ENCODE results near the gene CTSV. TPM values are rescaled to one million over a fixed set of nuclear protein-coding genes. Genes with fewer than 3 reads are reported as not detected.
A peak's percentile ranks its signal among the peaks of the same experiment; 100 is the strongest.
"Not testable (repeated sequence)": the region's sequence is repeated elsewhere in the genome, so short reads cannot be mapped to it uniquely, and the experiment has no call there.

The CTSV gene
- total RNA-seq, 1 donor from 2014 or later = 0.31 TPM

- peak; percentile 1 for DNase-seq (ENCODE audit: low spot score)
- Mint-ChIP-seq H3K27ac (peak overlapping the region; percentile 93), H3K4me3 (peak overlapping the region; percentile 90)
Measured at GRCh38 chr9:97012617-97013016, 26.3 kb downstream of the CTSV start.

GRCh38 chr9:97002195-97002594, 36.7 kb downstream of the CTSV start:
- intact Hi-C loops (cut with micrococcal nuclease); H3K4me3 Mint-ChIP-seq; DNase-seq (ENCODE audit: low spot score); H3K36me3 Mint-ChIP-seq (ENCODE audit: low read depth); H3K9me3 Mint-ChIP-seq; H3K27ac Mint-ChIP-seq; H3K27me3 Mint-ChIP-seq (ENCODE audit: insufficient read depth): not testable (repeated sequence)
- peaks cover 33% of the 10 kb centered on the region for H3K4me1 Mint-ChIP-seq (ENCODE audit: low read depth)

More at GRCh38 chr9:97012617-97013016, 26.3 kb downstream of the CTSV start:
- H3K4me1 Mint-ChIP-seq (ENCODE audit: low read depth); H3K27me3 Mint-ChIP-seq (ENCODE audit: insufficient read depth); H3K9me3 Mint-ChIP-seq; H3K36me3 Mint-ChIP-seq (ENCODE audit: low read depth): not testable (repeated sequence)
- intact Hi-C loops (cut with micrococcal nuclease) = loop anchor here (2.0 to 5.0 kb wide), 2 partner anchors 26 to 155 kb away; partner anchors contain the start of gene CTSV

GRCh38 chr9:97001338-97001737, 37.6 kb downstream of the CTSV start:
- peaks cover 33% of the 10 kb centered on the region for H3K4me1 Mint-ChIP-seq (ENCODE audit: low read depth)

GRCh38 chr9:97000139-97000787, 38.7 kb downstream of the CTSV start:
- intact Hi-C loops (cut with micrococcal nuclease) = not testable (repeated sequence)
- peak overlapping the region; percentile 47 for H3K27ac Mint-ChIP-seq

More at GRCh38 chr9:97001338-97001737, 37.6 kb downstream of the CTSV start:
- H3K27ac Mint-ChIP-seq; H3K4me3 Mint-ChIP-seq; intact Hi-C loops (cut with micrococcal nuclease); H3K9me3 Mint-ChIP-seq; H3K36me3 Mint-ChIP-seq (ENCODE audit: low read depth); H3K27me3 Mint-ChIP-seq (ENCODE audit: insufficient read depth); DNase-seq (ENCODE audit: low spot score): not testable (repeated sequence)

GRCh38 chr9:96999733-97000132, 39.2 kb downstream of the CTSV start:
- H3K36me3 Mint-ChIP-seq (ENCODE audit: low read depth); intact Hi-C loops (cut with micrococcal nuclease); H3K4me3 Mint-ChIP-seq; H3K9me3 Mint-ChIP-seq; H3K27me3 Mint-ChIP-seq (ENCODE audit: insufficient read depth); H3K27ac Mint-ChIP-seq; DNase-seq (ENCODE audit: low spot score): not testable (repeated sequence)
- peaks cover 33% of the 10 kb centered on the region for H3K4me1 Mint-ChIP-seq (ENCODE audit: low read depth)

More at GRCh38 chr9:97000139-97000787, 38.7 kb downstream of the CTSV start:
- H3K4me1 Mint-ChIP-seq (ENCODE audit: low read depth) = peaks cover 33% of the 10 kb centered on the region
- H3K36me3 Mint-ChIP-seq (ENCODE audit: low read depth); H3K9me3 Mint-ChIP-seq; DNase-seq (ENCODE audit: low spot score); H3K4me3 Mint-ChIP-seq; H3K27me3 Mint-ChIP-seq (ENCODE audit: insufficient read depth): not testable (repeated sequence)

GRCh38 chr9:96997009-96997701, 41.8 kb downstream of the CTSV start:
- H3K4me1 Mint-ChIP-seq (ENCODE audit: low read depth) = peaks cover 27% of the 10 kb centered on the region
- H3K27me3 Mint-ChIP-seq (ENCODE audit: insufficient read depth); H3K36me3 Mint-ChIP-seq (ENCODE audit: low read depth); H3K9me3 Mint-ChIP-seq; intact Hi-C loops (cut with micrococcal nuclease); H3K27ac Mint-ChIP-seq; DNase-seq (ENCODE audit: low spot score); H3K4me3 Mint-ChIP-seq: not testable (repeated sequence)

GRCh38 chr9:96994531-96995016, 44.4 kb downstream of the CTSV start:
- H3K36me3 Mint-ChIP-seq (ENCODE audit: low read depth); H3K4me3 Mint-ChIP-seq; DNase-seq (ENCODE audit: low spot score); H3K9me3 Mint-ChIP-seq; intact Hi-C loops (cut with micrococcal nuclease); H3K27ac Mint-ChIP-seq; H3K27me3 Mint-ChIP-seq (ENCODE audit: insufficient read depth): not testable (repeated sequence)
- peaks cover 12% of the 10 kb centered on the region for H3K4me1 Mint-ChIP-seq (ENCODE audit: low read depth)

GRCh38 chr9:96992303-96992702, 46.6 kb downstream of the CTSV start:
- H3K4me1 Mint-ChIP-seq (ENCODE audit: low read depth) = peaks cover 11% of the 10 kb centered on the region
- H3K27me3 Mint-ChIP-seq (ENCODE audit: insufficient read depth); H3K9me3 Mint-ChIP-seq; H3K27ac Mint-ChIP-seq; H3K36me3 Mint-ChIP-seq (ENCODE audit: low read depth); DNase-seq (ENCODE audit: low spot score); H3K4me3 Mint-ChIP-seq; intact Hi-C loops (cut with micrococcal nuclease): not testable (repeated sequence)

- not testable (repeated sequence) for H3K9me3 Mint-ChIP-seq
Measured at GRCh38 chr9:96989747-96990318, 49.1 kb downstream of the CTSV start.

GRCh38 chr9:96984887-96985286, 54.1 kb downstream of the CTSV start:
- DNase-seq (ENCODE audit: low spot score); H3K4me3 Mint-ChIP-seq; H3K36me3 Mint-ChIP-seq (ENCODE audit: low read depth); H3K27me3 Mint-ChIP-seq (ENCODE audit: insufficient read depth); H3K27ac Mint-ChIP-seq; intact Hi-C loops (cut with micrococcal nuclease); H3K9me3 Mint-ChIP-seq; H3K4me1 Mint-ChIP-seq (ENCODE audit: low read depth): not testable (repeated sequence)

More at GRCh38 chr9:96989747-96990318, 49.1 kb downstream of the CTSV start:
- H3K4me3 Mint-ChIP-seq; H3K27me3 Mint-ChIP-seq (ENCODE audit: insufficient read depth); H3K36me3 Mint-ChIP-seq (ENCODE audit: low read depth); DNase-seq (ENCODE audit: low spot score); intact Hi-C loops (cut with micrococcal nuclease): not testable (repeated sequence)
- peak overlapping the region; percentile 15 for H3K27ac Mint-ChIP-seq
- peaks cover 11% of the 10 kb centered on the region for H3K4me1 Mint-ChIP-seq (ENCODE audit: low read depth)

- H3K4me3 Mint-ChIP-seq; H3K27ac Mint-ChIP-seq; DNase-seq (ENCODE audit: low spot score); H3K4me1 Mint-ChIP-seq (ENCODE audit: low read depth); H3K9me3 Mint-ChIP-seq; H3K36me3 Mint-ChIP-seq (ENCODE audit: low read depth); H3K27me3 Mint-ChIP-seq (ENCODE audit: insufficient read depth); intact Hi-C loops (cut with micrococcal nuclease): not testable (repeated sequence)
Measured at GRCh38 chr9:96984139-96984538, 54.8 kb downstream of the CTSV start.

GRCh38 chr9:96983496-96984122, 55.3 kb downstream of the CTSV start:
- H3K4me1 Mint-ChIP-seq (ENCODE audit: low read depth); intact Hi-C loops (cut with micrococcal nuclease); H3K4me3 Mint-ChIP-seq; H3K27ac Mint-ChIP-seq; H3K36me3 Mint-ChIP-seq (ENCODE audit: low read depth); DNase-seq (ENCODE audit: low spot score); H3K27me3 Mint-ChIP-seq (ENCODE audit: insufficient read depth); H3K9me3 Mint-ChIP-seq: not testable (repeated sequence)

Data from activated T-helper 1 cell treated with anti-CD3 and anti-CD28 coated beads, Interleukin-12 subunit alpha, Interleukin-12 subunit beta, Interleukin-2, Interleukin-4 antibody, amounts not matched to agents 30 ng/mL and 10 ng/mL and 1 ng/mL, durations not matched to agents 14 hours and 24 hours and 36 hours (primary cell).